ENCODE results near the gene FYB1.

FYB1 gene

GRCh38 chr5:39249564-39250274, 30.4 kb upstream of the FYB1 start:
- no peaks in the 10 kb centered on the region for H3K27me3 Mint-ChIP-seq (ENCODE audit: low read depth)
- TF ChIP-seq, protein P1, sequence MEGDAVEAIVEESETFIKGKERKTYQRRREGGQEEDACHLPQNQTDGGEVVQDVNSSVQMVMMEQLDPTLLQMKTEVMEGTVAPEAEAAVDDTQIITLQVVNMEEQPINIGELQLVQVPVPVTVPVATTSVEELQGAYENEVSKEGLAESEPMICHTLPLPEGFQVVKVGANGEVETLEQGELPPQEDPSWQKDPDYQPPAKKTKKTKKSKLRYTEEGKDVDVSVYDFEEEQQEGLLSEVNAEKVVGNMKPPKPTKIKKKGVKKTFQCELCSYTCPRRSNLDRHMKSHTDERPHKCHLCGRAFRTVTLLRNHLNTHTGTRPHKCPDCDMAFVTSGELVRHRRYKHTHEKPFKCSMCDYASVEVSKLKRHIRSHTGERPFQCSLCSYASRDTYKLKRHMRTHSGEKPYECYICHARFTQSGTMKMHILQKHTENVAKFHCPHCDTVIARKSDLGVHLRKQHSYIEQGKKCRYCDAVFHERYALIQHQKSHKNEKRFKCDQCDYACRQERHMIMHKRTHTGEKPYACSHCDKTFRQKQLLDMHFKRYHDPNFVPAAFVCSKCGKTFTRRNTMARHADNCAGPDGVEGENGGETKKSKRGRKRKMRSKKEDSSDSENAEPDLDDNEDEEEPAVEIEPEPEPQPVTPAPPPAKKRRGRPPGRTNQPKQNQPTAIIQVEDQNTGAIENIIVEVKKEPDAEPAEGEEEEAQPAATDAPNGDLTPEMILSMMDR (IDR thresholded peaks at IDR 0.05; ENCODE audit: unreplicated experiment in 3 of 3) = no peak
- H3K4me1 Mint-ChIP-seq = peaks cover 4% of the 10 kb centered on the region
- no peak overlapping the region for H3K27ac Mint-ChIP-seq
- no peak overlapping the region for H3K4me3 Mint-ChIP-seq
- H3K9me3 Mint-ChIP-seq = peaks cover 3% of the 10 kb centered on the region
- no peaks in the 10 kb centered on the region for H3K36me3 Mint-ChIP-seq (ENCODE audit: low read depth)

DNA sequence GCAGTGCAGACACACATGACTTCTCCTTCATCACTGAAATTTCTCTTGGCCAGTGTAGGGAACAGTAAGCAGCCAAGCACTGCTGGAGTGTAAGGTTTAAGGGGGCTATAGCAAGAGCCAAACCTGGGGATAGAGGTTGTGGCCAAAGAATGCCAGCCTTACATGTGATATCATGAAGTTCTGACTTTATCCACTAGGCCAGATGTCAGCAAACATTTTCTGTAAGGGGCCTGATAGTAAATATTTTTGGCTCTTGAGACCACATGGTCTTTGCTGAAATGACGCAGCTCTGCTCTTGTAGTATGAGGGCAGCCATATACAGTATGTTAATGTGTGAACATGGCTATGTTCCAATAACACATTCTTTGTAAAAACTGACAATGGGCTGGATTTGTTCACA, 29.7 kb upstream of the FYB1 start:
- TF ChIP-seq, protein P1 (IDR thresholded peaks at IDR 0.05; ENCODE audit: unreplicated experiment in 3 of 3) = no peak
- no peaks in the 10 kb centered on the region for H3K36me3 Mint-ChIP-seq (ENCODE audit: low read depth)

DNA sequence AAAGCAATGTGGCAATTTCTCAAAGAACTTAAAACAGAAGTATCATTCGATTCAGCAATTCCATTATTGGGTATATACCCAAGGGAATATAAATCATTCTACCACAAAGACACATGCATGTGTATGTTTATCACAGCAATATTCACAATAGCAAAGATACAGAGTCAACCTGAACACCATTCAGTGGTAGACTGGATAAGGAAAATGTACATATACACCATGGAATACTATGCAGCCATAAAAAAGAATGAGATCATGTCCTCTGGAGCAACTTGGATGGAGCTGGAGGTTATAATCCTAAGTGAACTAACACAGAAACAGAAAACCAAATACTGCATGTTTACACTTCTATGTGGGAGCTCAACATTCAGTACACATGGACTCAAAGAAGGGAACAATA, 21.4 kb upstream of the FYB1 start:
- H3K27me3 Mint-ChIP-seq (ENCODE audit: low read depth) = no peaks in the 10 kb centered on the region
- TF ChIP-seq, protein P1 (IDR thresholded peaks at IDR 0.05; ENCODE audit: unreplicated experiment in 3 of 3) = no peak

More for the DNA sequence above, 29.7 kb upstream of the FYB1 start:
- no peak overlapping the region for H3K4me3 Mint-ChIP-seq
- no peak overlapping the region for H3K27ac Mint-ChIP-seq
- peaks cover 8% of the 10 kb centered on the region for H3K9me3 Mint-ChIP-seq
- no peaks in the 10 kb centered on the region for H3K4me1 Mint-ChIP-seq
- no peaks in the 10 kb centered on the region for H3K27me3 Mint-ChIP-seq (ENCODE audit: low read depth)

GRCh38 chr5:39238366-39239105, 19.2 kb upstream of the FYB1 start:
- TF ChIP-seq, protein P1 (IDR thresholded peaks at IDR 0.05; ENCODE audit: unreplicated experiment in 3 of 3) = no peak
- H3K36me3 Mint-ChIP-seq (ENCODE audit: low read depth) = no peaks in the 10 kb centered on the region
- peaks cover 15% of the 10 kb centered on the region for H3K9me3 Mint-ChIP-seq
- no peak overlapping the region for H3K27ac Mint-ChIP-seq
- H3K4me3 Mint-ChIP-seq = no peak overlapping the region
- H3K4me1 Mint-ChIP-seq = no peaks in the 10 kb centered on the region
- no peaks in the 10 kb centered on the region for H3K27me3 Mint-ChIP-seq (ENCODE audit: low read depth)

More for the DNA sequence above, 21.4 kb upstream of the FYB1 start:
- no peaks in the 10 kb centered on the region for H3K36me3 Mint-ChIP-seq (ENCODE audit: low read depth)
- no peak overlapping the region for H3K27ac Mint-ChIP-seq
- peaks cover 24% of the 10 kb centered on the region for H3K9me3 Mint-ChIP-seq
- no peak overlapping the region for H3K4me3 Mint-ChIP-seq
- no peaks in the 10 kb centered on the region for H3K4me1 Mint-ChIP-seq

GRCh38 chr5:39236718-39237117, 17.4 kb upstream of the FYB1 start:
- TF ChIP-seq, protein P1 (IDR thresholded peaks at IDR 0.05; ENCODE audit: unreplicated experiment in 3 of 3) = no peak
- Mint-ChIP-seq H3K27me3 (ENCODE audit: low read depth) (no peaks in the 10 kb centered on the region), H3K9me3 (peaks cover 15% of the 10 kb centered on the region), H3K4me3 (no peak overlapping the region), H3K27ac (no peak overlapping the region), H3K36me3 (ENCODE audit: low read depth) (no peaks in the 10 kb centered on the region), H3K4me1 (no peaks in the 10 kb centered on the region)

Measured in nephron (organoid).